ENCODE measurements around the gene CAMP.

Gene CAMP

GRCh38 chr3:48184299-48184698, 39.0 kb upstream of the CAMP start:
- no peak for ATAC-seq
- no peak for TF ChIP-seq CSDC2 (CRISPR knock-in tag; IDR thresholded peaks at IDR 0.05)
- TF ChIP-seq ZNF70 (CRISPR knock-in tag; IDR thresholded peaks at IDR 0.05), result no peak
- no peak for TF ChIP-seq BACH2 (CRISPR knock-in tag; IDR thresholded peaks at IDR 0.05; ENCODE audit: borderline replicate concordance)

- no peak for TF ChIP-seq BACH2 (CRISPR knock-in tag; IDR thresholded peaks at IDR 0.05; ENCODE audit: borderline replicate concordance)
- TF ChIP-seq PATZ1 (CRISPR knock-in tag; IDR thresholded peaks at IDR 0.05; ENCODE audit: borderline replicate concordance), result no peak
- no peak for ATAC-seq
Observed at GRCh38 chr3:48185129-48185528, 38.2 kb upstream of the CAMP start.

GRCh38 chr3:48186631-48187300, 36.5 kb upstream of the CAMP start:
- no peak for ATAC-seq
- TF ChIP-seq ISL1 (CRISPR knock-in tag; IDR thresholded peaks at IDR 0.05) (no peak), GLIS3 (CRISPR knock-in tag; IDR thresholded peaks at IDR 0.05) (no peak), CREB5 (CRISPR knock-in tag; IDR thresholded peaks at IDR 0.05; ENCODE audit: low read depth) (no peak), TSHZ2 (CRISPR knock-in tag; IDR thresholded peaks at IDR 0.05) (no peak), ZFP30 (CRISPR knock-in tag; IDR thresholded peaks at IDR 0.05) (no peak), TOX (CRISPR knock-in tag; IDR thresholded peaks at IDR 0.05; ENCODE audit: borderline replicate concordance) (no peak), ESRRG (CRISPR knock-in tag; IDR thresholded peaks at IDR 0.05) (no peak), SNAI2 (CRISPR knock-in tag; IDR thresholded peaks at IDR 0.05) (no peak), ZNF8 (CRISPR knock-in tag; IDR thresholded peaks at IDR 0.05) (no peak), POU6F1 (CRISPR knock-in tag; IDR thresholded peaks at IDR 0.05; ENCODE audit: borderline replicate concordance, low read depth) (no peak), ZFP3 (CRISPR knock-in tag; IDR thresholded peaks at IDR 0.05) (no peak), CSRNP3 (CRISPR knock-in tag; IDR thresholded peaks at IDR 0.05) (no peak), PPARA (CRISPR knock-in tag; IDR thresholded peaks at IDR 0.05; ENCODE audit: borderline replicate concordance) (no peak), BACH2 (CRISPR knock-in tag; IDR thresholded peaks at IDR 0.05; ENCODE audit: borderline replicate concordance) (no peak), ZC3H10 (CRISPR knock-in tag; IDR thresholded peaks at IDR 0.05) (no peak), ARNTL (CRISPR knock-in tag; IDR thresholded peaks at IDR 0.05; ENCODE audit: borderline replicate concordance, low read depth) (no peak), CSDC2 (CRISPR knock-in tag; IDR thresholded peaks at IDR 0.05) (no peak), ZNF70 (CRISPR knock-in tag; IDR thresholded peaks at IDR 0.05) (no peak), RARB (CRISPR knock-in tag; IDR thresholded peaks at IDR 0.05) (no peak), ZNF565 (CRISPR knock-in tag; conservative IDR thresholded peaks at IDR 0.05; ENCODE audit: low read depth) (no peak)
